Measurements from ENCODE around the gene TAS2R39.
"Not testable (repeated sequence)": the region's sequence is repeated elsewhere in the genome, so short reads cannot be mapped to it uniquely, and the experiment has no call there.

DNA sequence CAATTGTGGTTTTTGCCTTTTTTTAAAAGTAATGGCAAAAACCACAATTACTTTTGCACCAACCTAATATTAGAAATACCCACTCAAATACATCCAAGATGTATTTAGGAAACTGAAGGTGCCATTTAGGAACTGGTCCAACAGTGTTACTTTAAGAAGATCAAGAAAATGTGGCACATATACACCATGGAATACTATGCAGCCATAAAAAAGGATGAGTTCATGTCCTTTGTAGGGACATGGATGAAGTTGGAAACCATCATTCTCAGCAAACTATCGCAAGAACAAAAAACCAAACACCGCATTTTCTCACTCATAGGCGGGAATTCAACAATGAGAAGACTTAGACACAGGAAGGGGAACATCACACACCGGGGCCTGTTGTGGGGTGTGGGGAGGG lies 2.4 kb upstream of the TAS2R39 start:
- not testable (repeated sequence) for TF ChIP-seq CHD2 (IDR thresholded peaks at IDR 0.05; ENCODE audit: low read length, partially characterized antibody); GABPA (IDR thresholded peaks at IDR 0.05; ENCODE audit: low read depth); POLR2AphosphoS5 (IDR thresholded peaks at IDR 0.05; ENCODE audit: low read depth, low read length); FOXJ3 (CRISPR knock-in tag; IDR thresholded peaks at IDR 0.05); RAD21 (IDR thresholded peaks at IDR 0.05; ENCODE audit: low read length); EZH2phosphoT487 (IDR thresholded peaks at IDR 0.05; ENCODE audit: borderline replicate concordance, low read depth); YY1 (IDR thresholded peaks at IDR 0.05; ENCODE audit: low read depth); TCF12 (IDR thresholded peaks at IDR 0.05); EP300 (IDR thresholded peaks at IDR 0.05; ENCODE audit: borderline replicate concordance in 1 of 2, low read depth in 1 of 2, low read length in 1 of 2); FOXM1 (IDR thresholded peaks at IDR 0.05; ENCODE audit: low read depth)
- TF ChIP-seq, protein P1, sequence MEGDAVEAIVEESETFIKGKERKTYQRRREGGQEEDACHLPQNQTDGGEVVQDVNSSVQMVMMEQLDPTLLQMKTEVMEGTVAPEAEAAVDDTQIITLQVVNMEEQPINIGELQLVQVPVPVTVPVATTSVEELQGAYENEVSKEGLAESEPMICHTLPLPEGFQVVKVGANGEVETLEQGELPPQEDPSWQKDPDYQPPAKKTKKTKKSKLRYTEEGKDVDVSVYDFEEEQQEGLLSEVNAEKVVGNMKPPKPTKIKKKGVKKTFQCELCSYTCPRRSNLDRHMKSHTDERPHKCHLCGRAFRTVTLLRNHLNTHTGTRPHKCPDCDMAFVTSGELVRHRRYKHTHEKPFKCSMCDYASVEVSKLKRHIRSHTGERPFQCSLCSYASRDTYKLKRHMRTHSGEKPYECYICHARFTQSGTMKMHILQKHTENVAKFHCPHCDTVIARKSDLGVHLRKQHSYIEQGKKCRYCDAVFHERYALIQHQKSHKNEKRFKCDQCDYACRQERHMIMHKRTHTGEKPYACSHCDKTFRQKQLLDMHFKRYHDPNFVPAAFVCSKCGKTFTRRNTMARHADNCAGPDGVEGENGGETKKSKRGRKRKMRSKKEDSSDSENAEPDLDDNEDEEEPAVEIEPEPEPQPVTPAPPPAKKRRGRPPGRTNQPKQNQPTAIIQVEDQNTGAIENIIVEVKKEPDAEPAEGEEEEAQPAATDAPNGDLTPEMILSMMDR (IDR thresholded peaks at IDR 0.05): not testable (repeated sequence)
- TF ChIP-seq, protein P2, sequence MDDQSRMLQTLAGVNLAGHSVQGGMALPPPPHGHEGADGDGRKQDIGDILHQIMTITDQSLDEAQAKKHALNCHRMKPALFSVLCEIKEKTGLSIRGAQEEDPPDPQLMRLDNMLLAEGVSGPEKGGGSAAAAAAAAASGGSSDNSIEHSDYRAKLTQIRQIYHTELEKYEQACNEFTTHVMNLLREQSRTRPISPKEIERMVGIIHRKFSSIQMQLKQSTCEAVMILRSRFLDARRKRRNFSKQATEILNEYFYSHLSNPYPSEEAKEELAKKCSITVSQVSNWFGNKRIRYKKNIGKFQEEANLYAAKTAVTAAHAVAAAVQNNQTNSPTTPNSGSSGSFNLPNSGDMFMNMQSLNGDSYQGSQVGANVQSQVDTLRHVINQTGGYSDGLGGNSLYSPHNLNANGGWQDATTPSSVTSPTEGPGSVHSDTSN (IDR thresholded peaks at IDR 0.05): not testable (repeated sequence)
- TF ChIP-seq, protein P3, sequence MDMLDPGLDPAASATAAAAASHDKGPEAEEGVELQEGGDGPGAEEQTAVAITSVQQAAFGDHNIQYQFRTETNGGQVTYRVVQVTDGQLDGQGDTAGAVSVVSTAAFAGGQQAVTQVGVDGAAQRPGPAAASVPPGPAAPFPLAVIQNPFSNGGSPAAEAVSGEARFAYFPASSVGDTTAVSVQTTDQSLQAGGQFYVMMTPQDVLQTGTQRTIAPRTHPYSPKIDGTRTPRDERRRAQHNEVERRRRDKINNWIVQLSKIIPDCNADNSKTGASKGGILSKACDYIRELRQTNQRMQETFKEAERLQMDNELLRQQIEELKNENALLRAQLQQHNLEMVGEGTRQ (IDR thresholded peaks at IDR 0.05; ENCODE audit: borderline replicate concordance, low read depth, low read length): not testable (repeated sequence)

Measured in SK-N-SH (cell line).